Astrocyte (in vitro differentiated cells and primary cell): Measurements from ENCODE around the gene SND1. TPM values are rescaled to one million over a fixed set of nuclear protein-coding genes. Genes with fewer than 3 reads are reported as not detected.

Experiments used
- DNase-seq: peaks from one replicate; pipeline ENCODE4 v3.0.0-alpha.2; 2010; ENCODE audit warnings: low read depth
- FAIRE-seq: peaks from 2 replicates; lab custom pipeline; 2011; peaks lifted over from hg19 to GRCh38; lab: Jason Lieb, UNC
- H2AFZ ChIP-seq: 2 replicates; pipeline ENCODE4 v1.6.0; 2012; ENCODE audit warnings: low read depth, low read length, inconsistent platforms
- H3K27ac ChIP-seq: 2 replicates; pipeline ENCODE4 v1.5.1; 2011; ENCODE audit warnings: low read depth, low read length, inconsistent platforms
- H3K27me3 ChIP-seq: 2 replicates; pipeline ENCODE4 v1.6.0; 2011; ENCODE audit warnings: low read length, inconsistent platforms; ENCODE audit not compliant: insufficient read depth
- H3K36me3 ChIP-seq: 2 replicates; pipeline ENCODE4 v1.5.1; 2011; ENCODE audit warnings: low read length, inconsistent platforms; ENCODE audit not compliant: insufficient read depth
- H3K4me1 ChIP-seq: 2 replicates; pipeline ENCODE4 v1.5.1; 2011; ENCODE audit warnings: low read length, inconsistent platforms; ENCODE audit not compliant: insufficient read depth
- H3K4me2 ChIP-seq: 2 replicates; pipeline ENCODE4 v1.6.0; 2012; ENCODE audit warnings: low read length, inconsistent platforms
- H3K4me3 ChIP-seq: 2 replicates; pipeline ENCODE4 v1.5.1; 2011; ENCODE audit warnings: low read depth, mild to moderate bottlenecking, low read length, inconsistent platforms; ENCODE audit not compliant: insufficient read depth
- H3K79me2 ChIP-seq: 2 replicates; pipeline ENCODE4 v1.6.0; 2012; ENCODE audit warnings: mild to moderate bottlenecking, low read length, inconsistent platforms; ENCODE audit not compliant: insufficient read depth
- H3K9ac ChIP-seq: 2 replicates; pipeline ENCODE4 v1.6.0; 2012; ENCODE audit warnings: mild to moderate bottlenecking, low read length, inconsistent platforms
- H3K9me3 ChIP-seq: 2 replicates; pipeline ENCODE4 v1.5.1; 2012; ENCODE audit warnings: low read depth, mild to moderate bottlenecking, low read length, inconsistent platforms; ENCODE audit not compliant: insufficient read depth
- H4K20me1 ChIP-seq: 2 replicates; pipeline ENCODE4 v1.6.0; 2012; ENCODE audit warnings: low read length, inconsistent platforms; ENCODE audit not compliant: insufficient read depth
- H3K27ac Mint-ChIP-seq: one replicate; pipeline ENCODE4 v1.8.0; 2021; ENCODE audit warnings: mild to moderate bottlenecking, mixed read lengths; ENCODE audit not compliant: unreplicated experiment
- H3K27me3 Mint-ChIP-seq: one replicate; pipeline ENCODE4 v1.8.0; 2021; ENCODE audit warnings: low read depth, mixed read lengths; ENCODE audit not compliant: unreplicated experiment
- H3K36me3 Mint-ChIP-seq: one replicate; pipeline ENCODE4 v1.8.0; 2021; ENCODE audit warnings: low read depth, mixed read lengths; ENCODE audit not compliant: unreplicated experiment
- H3K4me1 Mint-ChIP-seq: one replicate; pipeline ENCODE4 v1.8.0; 2021; ENCODE audit warnings: low read depth, mixed read lengths; ENCODE audit not compliant: unreplicated experiment
- H3K4me3 Mint-ChIP-seq: one replicate; pipeline ENCODE4 v1.8.0; 2021; ENCODE audit warnings: mild to moderate bottlenecking, moderate library complexity, mixed read lengths; ENCODE audit not compliant: unreplicated experiment
- H3K9me3 Mint-ChIP-seq: one replicate; pipeline ENCODE4 v1.8.0; 2021; ENCODE audit warnings: mild to moderate bottlenecking, mixed read lengths; ENCODE audit not compliant: unreplicated experiment
- CTCF ChIP-seq: IDR thresholded peaks from 2 replicates; pipeline ENCODE4 v1.5.1; 2011; ENCODE audit warnings: low read depth, mild to moderate bottlenecking, inconsistent platforms, low read length, moderate library complexity; ENCODE audit not compliant: insufficient read depth
- EZH2 ChIP-seq: IDR thresholded peaks from 2 replicates; pipeline ENCODE4 v1.6.1; 2012; ENCODE audit warnings: mild to moderate bottlenecking, low read length, inconsistent platforms; ENCODE audit not compliant: insufficient read depth
- total RNA-seq: library from RNA; stranded (reverse); gene quantifications from 2 replicates; pipeline ENCODE4 v1.2.1, GENCODE V29; 2021

SND1 gene
- total RNA-seq, 1 donor from 2014 or later = 267 TPM

- H3K27ac ChIP-seq = no peak overlapping the region
- no peak overlapping the region for H3K4me3 Mint-ChIP-seq
Measured at GRCh38 chr7:127677433-127678230, 25.6 kb downstream of the SND1 start.

GRCh38 chr7:127678337-127678736 is 26.3 kb downstream of the SND1 start:
- Histone ChIP-seq H3K27ac (peak overlapping the region; percentile 34), H3K9me3 (no peaks in the 10 kb centered on the region), H3K4me3 (no peak overlapping the region), H2AFZ (no peak overlapping the region), H3K79me2 (peaks cover 99% of the 10 kb centered on the region), H3K9ac (peak overlapping the region; percentile 12), H3K4me2 (peak overlapping the region; percentile 70), H4K20me1 (peaks cover 90% of the 10 kb centered on the region), H3K27me3 (no peaks in the 10 kb centered on the region), H3K36me3 (peaks cover 3% of the 10 kb centered on the region), H3K4me1 (peaks cover 25% of the 10 kb centered on the region)
- peaks cover 43% of the 10 kb centered on the region for H3K4me1 Mint-ChIP-seq
- H3K27me3 Mint-ChIP-seq = no peaks in the 10 kb centered on the region
- H3K36me3 Mint-ChIP-seq = peaks cover 15% of the 10 kb centered on the region
- no peak overlapping the region for H3K4me3 Mint-ChIP-seq
- TF ChIP-seq CTCF = no peak
- no peak for TF ChIP-seq EZH2
- DNase-seq (peak; percentile 63), FAIRE-seq (no peak)
- H3K27ac Mint-ChIP-seq = peak overlapping the region; percentile 18
- H3K9me3 Mint-ChIP-seq = no peaks in the 10 kb centered on the region

More at GRCh38 chr7:127677433-127678230, 25.6 kb downstream of the SND1 start:
- FAIRE-seq = no peak
- H3K27ac Mint-ChIP-seq = no peak overlapping the region
- H4K20me1 ChIP-seq = peaks cover 87% of the 10 kb centered on the region
- H3K36me3 Mint-ChIP-seq = peaks cover 15% of the 10 kb centered on the region
- peaks cover 40% of the 10 kb centered on the region for H3K4me1 Mint-ChIP-seq
- H3K4me3 ChIP-seq = no peak overlapping the region
- no peaks in the 10 kb centered on the region for H3K9me3 ChIP-seq
- H3K27me3 ChIP-seq = no peaks in the 10 kb centered on the region
- H3K27me3 Mint-ChIP-seq = no peaks in the 10 kb centered on the region
- H3K4me2 ChIP-seq = peak overlapping the region; percentile 70
- peaks cover 98% of the 10 kb centered on the region for H3K79me2 ChIP-seq
- no peak overlapping the region for H3K9ac ChIP-seq
- H3K9me3 Mint-ChIP-seq = no peaks in the 10 kb centered on the region
- H3K4me1 ChIP-seq = peaks cover 25% of the 10 kb centered on the region
- TF ChIP-seq EZH2 = no peak
- TF ChIP-seq CTCF = no peak
- DNase-seq = no peak
- H2AFZ ChIP-seq = no peak overlapping the region
- peaks cover 3% of the 10 kb centered on the region for H3K36me3 ChIP-seq

GRCh38 chr7:127678947-127679346 is 27.0 kb downstream of the SND1 start:
- Histone ChIP-seq H3K4me1 (peaks cover 21% of the 10 kb centered on the region), H4K20me1 (peaks cover 90% of the 10 kb centered on the region), H3K79me2 (peaks cover 99% of the 10 kb centered on the region), H3K9ac (peak overlapping the region; percentile 12), H3K4me3 (no peak overlapping the region), H2AFZ (no peak overlapping the region), H3K36me3 (peaks cover 3% of the 10 kb centered on the region), H3K4me2 (peak overlapping the region; percentile 70), H3K27ac (peak overlapping the region; percentile 34), H3K9me3 (no peaks in the 10 kb centered on the region), H3K27me3 (no peaks in the 10 kb centered on the region)
- no peaks in the 10 kb centered on the region for H3K9me3 Mint-ChIP-seq
- H3K4me3 Mint-ChIP-seq = peak overlapping the region; percentile 8
- TF ChIP-seq EZH2 (no peak), CTCF (no peak)
- H3K36me3 Mint-ChIP-seq = peaks cover 15% of the 10 kb centered on the region
- peak overlapping the region; percentile 53 for H3K27ac Mint-ChIP-seq
- H3K4me1 Mint-ChIP-seq = peaks cover 39% of the 10 kb centered on the region
- DNase-seq = peak; percentile 35
- no peak for FAIRE-seq
- H3K27me3 Mint-ChIP-seq = no peaks in the 10 kb centered on the region
